ENCODE measurements around the gene C5orf47. TPM values are rescaled to one million over a fixed set of nuclear protein-coding genes. Genes with fewer than 3 reads are reported as not detected.

Gene C5orf47
- total RNA-seq, 3 donors from 2014 or later (not counting 1 experiment from before 2014, with no cell fraction given) = not detected

- Mint-ChIP-seq H3K36me3 (no peaks in the 10 kb centered on the region), H3K27ac (no peak overlapping the region), H3K4me3 (no peak overlapping the region), H3K9me3 (peaks cover 0 to 3% of the 10 kb centered on the region in 2 donors), H3K27me3 (ENCODE audit: low read depth in 2 of 2) (peaks cover 14 to 42% of the 10 kb centered on the region in 2 donors), H3K4me1 (no peaks in the 10 kb centered on the region)
- intact Hi-C loops (cut with micrococcal nuclease) = no loop called here
- TF ChIP-seq, protein P1, sequence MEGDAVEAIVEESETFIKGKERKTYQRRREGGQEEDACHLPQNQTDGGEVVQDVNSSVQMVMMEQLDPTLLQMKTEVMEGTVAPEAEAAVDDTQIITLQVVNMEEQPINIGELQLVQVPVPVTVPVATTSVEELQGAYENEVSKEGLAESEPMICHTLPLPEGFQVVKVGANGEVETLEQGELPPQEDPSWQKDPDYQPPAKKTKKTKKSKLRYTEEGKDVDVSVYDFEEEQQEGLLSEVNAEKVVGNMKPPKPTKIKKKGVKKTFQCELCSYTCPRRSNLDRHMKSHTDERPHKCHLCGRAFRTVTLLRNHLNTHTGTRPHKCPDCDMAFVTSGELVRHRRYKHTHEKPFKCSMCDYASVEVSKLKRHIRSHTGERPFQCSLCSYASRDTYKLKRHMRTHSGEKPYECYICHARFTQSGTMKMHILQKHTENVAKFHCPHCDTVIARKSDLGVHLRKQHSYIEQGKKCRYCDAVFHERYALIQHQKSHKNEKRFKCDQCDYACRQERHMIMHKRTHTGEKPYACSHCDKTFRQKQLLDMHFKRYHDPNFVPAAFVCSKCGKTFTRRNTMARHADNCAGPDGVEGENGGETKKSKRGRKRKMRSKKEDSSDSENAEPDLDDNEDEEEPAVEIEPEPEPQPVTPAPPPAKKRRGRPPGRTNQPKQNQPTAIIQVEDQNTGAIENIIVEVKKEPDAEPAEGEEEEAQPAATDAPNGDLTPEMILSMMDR (IDR thresholded peaks at IDR 0.05) = no peak
- H3K27me3 ChIP-seq (ENCODE audit: control insufficient read depth, insufficient read depth, low read length) = no peaks in the 10 kb centered on the region
- no peak overlapping the region for H3K27ac ChIP-seq (ENCODE audit: low read length)
- no peaks in the 10 kb centered on the region for H3K4me1 ChIP-seq (ENCODE audit: control insufficient read depth, insufficient read depth, low read length)
- DNase-seq = no peak
- 80% methylated on average over 4 of the region's 4 CpGs for WGBS (ENCODE audit: insufficient coverage)
- H3K9me3 ChIP-seq (ENCODE audit: control insufficient read depth, insufficient read depth, low read length) = no peaks in the 10 kb centered on the region
- H3K36me3 ChIP-seq (ENCODE audit: control insufficient read depth, insufficient read depth, low read length) = no peaks in the 10 kb centered on the region
- no peak for ATAC-seq
- no peak overlapping the region for H3K4me3 ChIP-seq (ENCODE audit: low read length)
Measured at GRCh38 chr5:174022384-174023095, 33.6 kb downstream of the C5orf47 start.

- TF ChIP-seq, protein P1 (IDR thresholded peaks at IDR 0.05) = no peak
- no peak for ATAC-seq
- no peak overlapping the region for H3K4me3 ChIP-seq (ENCODE audit: low read length)
Measured at GRCh38 chr5:174030286-174030685, 41.3 kb downstream of the C5orf47 start.

GRCh38 chr5:174044466-174045254 lies 55.7 kb downstream of the C5orf47 start:
- Mint-ChIP-seq H3K27ac (no peak overlapping the region), H3K9me3 (no peaks in the 10 kb centered on the region), H3K4me3 (no peak overlapping the region), H3K27me3 (ENCODE audit: low read depth in 2 of 2) (peaks cover 3 to 16% of the 10 kb centered on the region in 2 donors), H3K36me3 (no peaks in the 10 kb centered on the region), H3K4me1 (no peaks in the 10 kb centered on the region)
- Histone ChIP-seq H3K27me3 (ENCODE audit: control insufficient read depth, insufficient read depth, low read length) (peaks cover 3% of the 10 kb centered on the region), H3K4me3 (ENCODE audit: low read length) (no peak overlapping the region), H3K36me3 (ENCODE audit: control insufficient read depth, insufficient read depth, low read length) (no peaks in the 10 kb centered on the region), H3K27ac (ENCODE audit: low read length) (no peak overlapping the region), H3K4me1 (ENCODE audit: control insufficient read depth, insufficient read depth, low read length) (no peaks in the 10 kb centered on the region), H3K9me3 (ENCODE audit: control insufficient read depth, insufficient read depth, low read length) (no peaks in the 10 kb centered on the region)
- TF ChIP-seq, protein P1 (IDR thresholded peaks at IDR 0.05) = no peak
- no peak for DNase-seq
- ATAC-seq = no peak
- 86% methylated on average over 5 of the region's 6 CpGs for WGBS (ENCODE audit: insufficient coverage)
- intact Hi-C loops (cut with micrococcal nuclease) = no loop called here

More at GRCh38 chr5:174030286-174030685, 41.3 kb downstream of the C5orf47 start:
- H3K9me3 Mint-ChIP-seq = peaks cover 2 to 14% of the 10 kb centered on the region in 2 donors
- peaks cover 8 to 21% of the 10 kb centered on the region in 2 donors for H3K27me3 Mint-ChIP-seq (ENCODE audit: low read depth in 2 of 2)
- Histone ChIP-seq H3K9me3 (ENCODE audit: control insufficient read depth, insufficient read depth, low read length) (no peaks in the 10 kb centered on the region), H3K27ac (ENCODE audit: low read length) (no peak overlapping the region), H3K27me3 (ENCODE audit: control insufficient read depth, insufficient read depth, low read length) (no peaks in the 10 kb centered on the region), H3K4me1 (ENCODE audit: control insufficient read depth, insufficient read depth, low read length) (no peaks in the 10 kb centered on the region), H3K36me3 (ENCODE audit: control insufficient read depth, insufficient read depth, low read length) (no peaks in the 10 kb centered on the region)
- no CpG with 5 or more reads among the region's 2 CpGs for WGBS (ENCODE audit: insufficient coverage)
- H3K27ac Mint-ChIP-seq = no peak overlapping the region
- intact Hi-C loops (cut with micrococcal nuclease) = no loop called here
- no peak overlapping the region for H3K4me3 Mint-ChIP-seq
- H3K36me3 Mint-ChIP-seq = no peaks in the 10 kb centered on the region
- DNase-seq = no peak
- H3K4me1 Mint-ChIP-seq = no peaks in the 10 kb centered on the region
